Measurements from ENCODE around the gene P2RY13.
A peak's percentile ranks its signal among the peaks of the same experiment; 100 is the strongest.

The P2RY13 gene

GRCh38 chr3:151293127-151293526 lies 36.2 kb downstream of the P2RY13 start:
- DNase-seq (ENCODE audit: low spot score): no peak

GRCh38 chr3:151290673-151291072 lies 38.7 kb downstream of the P2RY13 start:
- no peak for DNase-seq (ENCODE audit: low spot score)

- no peak for DNase-seq (ENCODE audit: low spot score)
Observed at GRCh38 chr3:151289445-151289844, 39.9 kb downstream of the P2RY13 start.

- no peak for DNase-seq (ENCODE audit: low spot score)
Observed at GRCh38 chr3:151285940-151286339, 43.4 kb downstream of the P2RY13 start.

- DNase-seq (ENCODE audit: low spot score): no peak
Observed at GRCh38 chr3:151283907-151284461, 45.4 kb downstream of the P2RY13 start.

GRCh38 chr3:151283387-151283786 lies 46.0 kb downstream of the P2RY13 start:
- DNase-seq (ENCODE audit: low spot score): no peak

- DNase-seq (ENCODE audit: low spot score): peak; percentile 25
Observed at GRCh38 chr3:151282921-151283320, 46.4 kb downstream of the P2RY13 start.

GRCh38 chr3:151281671-151282324 lies 47.6 kb downstream of the P2RY13 start:
- no peak for DNase-seq (ENCODE audit: low spot score)

- DNase-seq (ENCODE audit: low spot score): no peak
Observed at GRCh38 chr3:151278230-151278629, 51.1 kb downstream of the P2RY13 start, which contains the start of gene P2RY14. Gene P2RY14 (minus strand): TSS chr3:151278542. CDS start chr3:151214316, 64,226 bp downstream.

- DNase-seq (ENCODE audit: low spot score): no peak
Observed at GRCh38 chr3:151276687-151277042, 52.7 kb downstream of the P2RY13 start.
